NCI-H1930 (cell line): Measurements from ENCODE around the gene MTMR2.
"Not testable (repeated sequence)": the region's sequence is repeated elsewhere in the genome, so short reads cannot be mapped to it uniquely, and the experiment has no call there.

Source experiments
- DNase-seq, 2 experiments: peaks; one replicate each; lab custom pipeline; 2025; lab: John Stamatoyannopoulos, UW

The MTMR2 gene

GRCh38 chr11:95811052-95811451, 112.9 kb downstream of the MTMR2 start:
- not testable (repeated sequence) for DNase-seq

DNA sequence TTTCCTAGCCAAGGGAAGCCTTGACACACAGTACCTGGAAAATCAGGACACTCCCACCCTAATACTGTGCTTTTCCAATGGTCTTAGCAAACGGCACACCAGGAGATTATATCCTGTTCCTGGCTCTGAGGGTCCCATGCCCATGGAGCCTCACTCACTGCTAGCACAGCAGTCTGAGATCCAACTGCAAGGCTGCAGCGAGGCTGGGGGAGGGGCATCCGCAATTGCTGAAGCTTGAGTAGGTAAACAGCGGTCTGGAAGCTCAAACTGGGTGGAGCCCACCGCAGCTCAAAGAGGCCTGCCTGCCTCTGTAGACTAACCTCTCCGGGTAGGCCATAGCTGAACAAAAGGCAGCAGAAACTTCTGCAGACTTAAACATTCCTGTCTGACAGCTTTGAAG, 117.4 kb downstream of the MTMR2 start:
- not testable (repeated sequence) for DNase-seq

- no peak for DNase-seq
These were observed 118.0 kb downstream of the MTMR2 start for GRCh38 chr11:95805869-95806268.

- DNase-seq: no peak
These were observed 119.9 kb downstream of the MTMR2 start for GRCh38 chr11:95803973-95804372.

DNA sequence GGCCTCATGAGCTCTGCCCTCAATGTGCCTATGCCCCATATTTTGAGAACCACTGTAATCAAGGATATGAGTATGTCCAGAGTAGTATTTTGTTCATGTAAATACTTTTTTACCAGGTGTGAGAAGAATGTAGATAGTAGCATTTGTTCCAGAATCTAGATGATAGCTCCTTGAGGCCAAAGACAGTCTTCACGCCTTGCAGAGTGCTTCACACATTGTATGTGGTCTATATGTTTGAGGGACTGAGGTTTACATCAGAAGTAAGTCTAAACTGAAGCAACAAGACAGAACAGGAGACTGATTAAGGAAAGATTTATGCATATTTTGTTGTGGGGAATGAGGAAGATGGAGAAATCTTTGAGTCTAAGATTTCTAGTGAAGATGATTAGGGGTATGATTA, 121.1 kb downstream of the MTMR2 start:
- no peak for DNase-seq

GRCh38 chr11:95800438-95800837, 123.5 kb downstream of the MTMR2 start:
- no peak for DNase-seq

- no peak for DNase-seq
These were observed 124.4 kb downstream of the MTMR2 start for GRCh38 chr11:95799546-95799945.

- no peak for DNase-seq
These were observed 127.4 kb downstream of the MTMR2 start for GRCh38 chr11:95796501-95796900.

DNA sequence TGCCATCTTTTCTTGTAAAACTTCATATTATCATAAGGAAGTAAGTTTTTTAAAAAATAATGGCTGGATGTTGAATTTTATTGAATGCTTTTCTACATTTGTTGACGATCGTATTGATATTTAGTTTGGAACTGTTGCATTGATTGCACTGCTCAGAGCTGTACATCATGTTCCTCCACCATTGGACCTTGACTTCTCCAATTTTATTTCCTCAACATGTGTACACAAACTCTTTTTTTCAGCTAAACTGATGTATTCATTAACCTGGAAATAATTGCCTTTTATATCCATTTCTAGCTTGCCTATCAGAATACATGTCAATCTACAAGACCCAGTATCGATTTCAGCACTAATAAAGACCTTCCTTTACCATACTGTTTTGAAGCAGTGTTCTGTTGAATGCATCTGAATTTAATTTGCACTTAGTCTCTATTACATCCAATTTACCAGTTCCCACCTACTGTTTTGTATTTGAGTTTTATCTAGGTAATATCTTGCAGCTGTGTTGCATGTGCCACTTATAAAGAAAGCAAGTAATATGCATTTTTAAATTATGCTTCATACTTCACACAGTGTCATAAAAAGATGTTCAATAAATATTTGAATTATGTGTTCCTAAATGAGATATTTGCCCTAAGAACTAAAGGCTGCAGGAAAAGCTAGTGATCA, 128.1 kb downstream of the MTMR2 start:
- DNase-seq: peak; percentile 49 to 57

- DNase-seq: no peak
These were observed 129.8 kb downstream of the MTMR2 start for GRCh38 chr11:95794086-95794485.

DNA sequence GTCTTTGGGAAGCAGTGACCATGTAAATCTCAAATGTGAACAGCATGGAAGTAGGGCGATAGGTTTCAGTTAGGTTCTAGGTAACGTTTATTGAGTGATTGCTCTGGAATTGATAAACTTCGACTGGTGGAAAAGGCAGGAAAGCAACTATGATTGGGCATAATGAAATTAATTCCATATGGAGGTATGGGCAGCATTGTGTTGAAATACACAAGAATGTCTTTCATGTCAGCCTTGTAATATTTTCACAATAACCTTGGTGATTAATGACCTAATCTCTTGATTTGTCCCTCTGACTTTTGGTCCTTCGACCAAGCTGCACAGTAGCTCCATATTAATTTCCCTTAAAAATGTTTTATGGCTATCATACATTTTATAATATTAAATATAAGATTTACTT, 130.8 kb downstream of the MTMR2 start:
- no peak for DNase-seq

GRCh38 chr11:95792700-95793099, 131.2 kb downstream of the MTMR2 start:
- no peak for DNase-seq

DNA sequence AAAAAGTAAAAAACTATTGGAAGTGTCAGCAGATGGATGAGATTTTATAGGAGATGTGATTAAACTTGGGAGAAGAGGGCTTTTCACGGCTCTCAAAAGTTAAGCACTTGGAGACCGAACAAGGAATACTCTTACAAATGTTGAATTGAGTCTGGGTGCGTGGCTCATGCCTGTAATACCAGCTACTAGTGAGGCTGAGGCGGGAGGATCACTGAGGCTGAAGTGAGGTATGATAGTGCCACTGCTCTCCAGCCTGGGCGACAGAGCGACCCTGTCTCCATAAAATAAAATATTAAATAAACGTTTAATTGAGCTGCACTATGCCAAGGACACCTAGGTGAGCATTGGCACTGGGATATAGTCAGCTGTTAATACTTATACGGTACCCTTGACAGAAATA, 131.7 kb downstream of the MTMR2 start:
- no peak for DNase-seq

- DNase-seq: no peak
These were observed 132.2 kb downstream of the MTMR2 start for GRCh38 chr11:95791709-95792033.

GRCh38 chr11:95790933-95791708, 132.8 kb downstream of the MTMR2 start:
- DNase-seq: peak in 1 of 2 experiments; percentile 7

DNA sequence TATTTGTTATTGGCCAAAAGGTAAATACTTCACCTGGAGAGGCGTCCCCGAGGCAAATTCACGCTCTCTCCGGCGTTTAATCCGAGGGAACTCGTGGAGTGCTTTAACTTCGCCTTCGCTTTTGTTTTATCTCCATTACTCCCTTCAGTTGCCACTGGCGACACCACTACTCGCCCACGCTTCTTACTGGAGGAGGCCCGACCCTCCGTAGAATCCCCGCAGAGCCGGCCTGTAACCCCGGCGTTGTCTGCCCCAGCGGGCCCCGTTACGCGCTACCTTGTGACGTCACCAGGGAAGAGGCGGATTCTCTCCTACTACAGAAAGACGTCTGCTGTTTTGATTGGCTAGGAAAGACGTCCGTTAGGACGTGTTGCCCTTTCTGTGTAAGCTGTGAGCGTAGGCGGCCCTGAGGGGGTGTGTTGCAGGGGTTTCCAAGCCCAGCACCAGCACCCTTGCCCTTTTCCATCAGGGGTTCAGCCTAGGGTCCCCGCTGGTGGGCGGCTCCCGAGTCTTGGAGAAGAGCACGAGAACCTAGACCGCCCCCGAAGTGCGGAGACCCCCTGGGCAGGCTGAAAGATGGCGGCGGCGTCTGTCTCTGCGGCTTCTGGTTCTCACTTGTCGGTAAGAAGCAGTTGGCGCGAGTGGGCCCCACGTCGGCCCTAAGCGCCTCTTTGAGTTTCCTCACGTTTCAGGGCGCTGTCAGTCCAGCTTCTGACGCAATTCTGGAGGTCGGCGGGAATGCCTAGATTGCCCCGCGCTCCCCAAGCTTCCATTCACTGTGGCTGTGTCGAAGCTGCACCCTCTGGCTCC, 133.6 kb downstream of the MTMR2 start, which contains the start of gene CEP57:
CEP57 (plus strand) TSS at position 376 of the 810 bp plus-strand sequence; CDS start at position 577, 201 bp downstream.
- peak; percentile 93 to 95 for DNase-seq

DNA sequence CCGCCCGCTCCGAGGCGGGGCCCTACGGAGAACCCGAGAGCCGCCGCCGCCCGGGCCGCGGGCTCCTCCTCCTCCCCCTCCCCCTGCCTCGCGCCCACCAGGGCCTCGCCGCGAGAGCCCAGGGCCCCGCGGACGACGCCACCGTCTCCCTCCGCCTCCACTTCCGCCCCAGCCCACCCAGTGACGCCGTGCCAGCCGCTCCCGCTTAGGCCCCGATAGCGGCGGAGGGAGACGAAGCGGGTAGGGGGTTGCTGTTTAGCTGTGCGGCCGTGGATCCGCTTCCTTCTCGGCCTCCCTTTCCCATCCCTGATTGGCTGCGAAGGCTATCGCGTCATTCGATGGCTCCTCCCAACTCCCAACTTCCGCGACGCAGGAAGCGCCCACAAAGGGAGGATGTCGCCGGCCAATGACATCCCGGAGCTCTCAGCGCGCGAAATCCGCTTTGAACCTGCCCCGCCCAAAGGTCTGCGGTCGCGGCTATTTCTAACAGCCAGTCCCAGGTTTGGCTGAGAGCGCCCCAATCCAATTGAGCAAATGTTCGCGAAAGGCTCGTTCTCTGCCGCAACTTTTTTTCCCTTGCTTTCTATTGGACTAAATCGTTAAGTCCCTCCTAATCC, 134.3 kb downstream of the MTMR2 start, which contains the start of gene FAM76B:
FAM76B (minus strand) TSS at position 277 of the 617 bp plus-strand sequence. CDS start 304 bp downstream, outside the sequence.
- peak; percentile 98 for DNase-seq

- peak in 1 of 2 experiments; percentile 13 for DNase-seq
These were observed 134.9 kb downstream of the MTMR2 start for GRCh38 chr11:95788921-95789505.
